HCT116 (cell line): Measurements from ENCODE around the gene KIAA1586.

ENCODE experiments used
- EZH2 ChIP-seq: fragments of 200-600 bp; sonication (generic); IDR thresholded peaks from 2 replicates; pipeline ENCODE4 v1.6.1; 2017; ENCODE audit warnings: antibody characterized with exemption, mixed run types
- TF ChIP-seq, protein P1 (sequence below), 3 experiments: fragments of 200-600 bp in 1 of 3; sonication (generic) in 1 of 3; IDR thresholded peaks in 2 of 3; conservative IDR thresholded peaks in 1 of 3; 2 replicates each; pipeline ENCODE4 v1.5.1; 2012 to 2017; ENCODE audit warnings: low read depth in 2 of 3, low read length in 2 of 3, antibody characterized with exemption in 1 of 3, borderline replicate concordance in 1 of 3, control low read depth in 1 of 3, mild to moderate bottlenecking in 1 of 3, mixed read lengths in 1 of 3, mixed run types in 1 of 3, moderate library complexity in 1 of 3; ENCODE audit not compliant: insufficient read depth in 1 of 3

DNA sequence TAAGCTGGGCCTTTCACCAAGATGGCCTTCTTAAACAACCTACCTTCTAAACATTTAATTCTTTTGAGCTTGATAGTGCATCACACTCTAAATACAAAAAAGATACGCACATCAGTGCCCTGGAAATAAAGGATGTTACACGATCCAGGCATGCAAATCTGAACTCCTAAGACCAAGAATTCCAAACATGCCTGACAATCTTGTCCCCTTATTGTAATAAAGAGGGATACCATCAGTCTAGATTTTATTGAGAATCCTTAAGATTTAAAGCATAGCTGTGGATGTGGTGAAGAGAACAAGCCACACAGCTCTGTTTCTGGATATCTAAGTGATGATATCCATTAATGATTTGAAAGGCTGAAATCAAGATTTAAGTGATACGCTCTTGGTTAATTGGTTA lies 56.5 kb downstream of the KIAA1586 start:
- no peak for TF ChIP-seq EZH2
- TF ChIP-seq, protein P1, sequence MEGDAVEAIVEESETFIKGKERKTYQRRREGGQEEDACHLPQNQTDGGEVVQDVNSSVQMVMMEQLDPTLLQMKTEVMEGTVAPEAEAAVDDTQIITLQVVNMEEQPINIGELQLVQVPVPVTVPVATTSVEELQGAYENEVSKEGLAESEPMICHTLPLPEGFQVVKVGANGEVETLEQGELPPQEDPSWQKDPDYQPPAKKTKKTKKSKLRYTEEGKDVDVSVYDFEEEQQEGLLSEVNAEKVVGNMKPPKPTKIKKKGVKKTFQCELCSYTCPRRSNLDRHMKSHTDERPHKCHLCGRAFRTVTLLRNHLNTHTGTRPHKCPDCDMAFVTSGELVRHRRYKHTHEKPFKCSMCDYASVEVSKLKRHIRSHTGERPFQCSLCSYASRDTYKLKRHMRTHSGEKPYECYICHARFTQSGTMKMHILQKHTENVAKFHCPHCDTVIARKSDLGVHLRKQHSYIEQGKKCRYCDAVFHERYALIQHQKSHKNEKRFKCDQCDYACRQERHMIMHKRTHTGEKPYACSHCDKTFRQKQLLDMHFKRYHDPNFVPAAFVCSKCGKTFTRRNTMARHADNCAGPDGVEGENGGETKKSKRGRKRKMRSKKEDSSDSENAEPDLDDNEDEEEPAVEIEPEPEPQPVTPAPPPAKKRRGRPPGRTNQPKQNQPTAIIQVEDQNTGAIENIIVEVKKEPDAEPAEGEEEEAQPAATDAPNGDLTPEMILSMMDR (IDR thresholded peaks at IDR 0.05 in 2 of 3, conservative IDR thresholded peaks at IDR 0.05 in 1 of 3; ENCODE audit: borderline replicate concordance in 1 of 3, insufficient read depth in 1 of 3, low read depth in 2 of 3, low read length in 2 of 3), result no peak
